Nephron (organoid): ENCODE measurements around the gene JMJD1C.

Source experiments
- H3K27ac Mint-ChIP-seq, 3 experiments: 2 replicates each; pipeline ENCODE4 v1.8.0; 2020; ENCODE audit warnings: mixed read lengths in 3 of 3, mild to moderate bottlenecking in 2 of 3, moderate library complexity in 1 of 3
- H3K27me3 Mint-ChIP-seq: 2 replicates; pipeline ENCODE4 v1.8.0; 2021; ENCODE audit warnings: low read depth, mild to moderate bottlenecking, moderate library complexity, mixed read lengths
- H3K36me3 Mint-ChIP-seq: 2 replicates; pipeline ENCODE4 v1.8.0; 2020; ENCODE audit warnings: low read depth, mixed read lengths
- H3K4me1 Mint-ChIP-seq: 2 replicates; pipeline ENCODE4 v1.8.0; 2020; ENCODE audit warnings: mixed read lengths
- H3K4me3 Mint-ChIP-seq, 3 experiments: 2 replicates each; pipeline ENCODE4 v1.8.0; 2020; ENCODE audit warnings: mild to moderate bottlenecking in 3 of 3, mixed read lengths in 3 of 3, moderate library complexity in 2 of 3
- H3K9me3 Mint-ChIP-seq: 2 replicates; pipeline ENCODE4 v1.8.0; 2020; ENCODE audit warnings: mixed read lengths
- TF ChIP-seq, protein P1 (sequence below), 3 experiments: fragments of 200-600 bp; sonication (generic); IDR thresholded peaks; one replicate each; pipeline ENCODE4 v1.5.0; 2021; ENCODE audit warnings: antibody characterized with exemption in 3 of 3; ENCODE audit not compliant: unreplicated experiment in 3 of 3

JMJD1C gene

DNA sequence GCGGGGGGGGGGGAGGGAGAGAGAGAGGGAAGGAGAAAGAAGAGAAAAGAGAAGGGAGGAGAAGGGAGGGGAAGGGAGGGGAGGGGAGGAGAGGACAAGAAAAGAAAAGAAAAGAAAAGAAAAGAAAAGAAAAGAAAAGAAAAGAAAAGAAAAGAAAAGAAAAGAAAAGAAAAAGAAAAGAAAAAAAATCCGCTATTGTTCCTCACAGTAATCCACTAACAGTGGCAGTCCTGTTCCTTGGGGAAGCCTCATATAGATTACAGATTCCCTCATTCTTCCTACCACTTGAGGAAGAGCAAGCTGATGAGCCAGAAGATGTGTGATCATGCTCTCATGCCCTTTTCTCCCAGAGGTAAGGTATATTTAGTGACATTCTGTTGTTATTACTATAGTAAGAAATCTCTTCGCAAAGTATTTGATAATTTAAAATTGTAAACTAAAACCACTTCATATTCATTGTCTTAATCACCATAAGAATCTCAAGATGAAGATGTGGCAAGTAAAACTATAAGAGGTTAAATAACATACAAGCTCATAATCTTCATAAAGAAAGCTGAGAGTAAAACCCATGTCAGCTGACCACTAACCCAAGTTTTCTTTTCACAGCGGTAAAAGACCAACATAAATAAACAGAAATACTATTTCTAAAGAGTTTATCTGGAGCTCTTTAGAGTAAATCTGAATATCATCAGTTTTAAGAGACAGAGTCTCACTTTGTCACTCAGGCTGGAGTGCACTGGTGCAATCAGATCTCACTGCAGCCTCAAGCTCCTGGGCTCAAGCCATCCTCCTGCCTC is 128.1 kb downstream of the JMJD1C start:
- TF ChIP-seq, protein P1, sequence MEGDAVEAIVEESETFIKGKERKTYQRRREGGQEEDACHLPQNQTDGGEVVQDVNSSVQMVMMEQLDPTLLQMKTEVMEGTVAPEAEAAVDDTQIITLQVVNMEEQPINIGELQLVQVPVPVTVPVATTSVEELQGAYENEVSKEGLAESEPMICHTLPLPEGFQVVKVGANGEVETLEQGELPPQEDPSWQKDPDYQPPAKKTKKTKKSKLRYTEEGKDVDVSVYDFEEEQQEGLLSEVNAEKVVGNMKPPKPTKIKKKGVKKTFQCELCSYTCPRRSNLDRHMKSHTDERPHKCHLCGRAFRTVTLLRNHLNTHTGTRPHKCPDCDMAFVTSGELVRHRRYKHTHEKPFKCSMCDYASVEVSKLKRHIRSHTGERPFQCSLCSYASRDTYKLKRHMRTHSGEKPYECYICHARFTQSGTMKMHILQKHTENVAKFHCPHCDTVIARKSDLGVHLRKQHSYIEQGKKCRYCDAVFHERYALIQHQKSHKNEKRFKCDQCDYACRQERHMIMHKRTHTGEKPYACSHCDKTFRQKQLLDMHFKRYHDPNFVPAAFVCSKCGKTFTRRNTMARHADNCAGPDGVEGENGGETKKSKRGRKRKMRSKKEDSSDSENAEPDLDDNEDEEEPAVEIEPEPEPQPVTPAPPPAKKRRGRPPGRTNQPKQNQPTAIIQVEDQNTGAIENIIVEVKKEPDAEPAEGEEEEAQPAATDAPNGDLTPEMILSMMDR (IDR thresholded peaks at IDR 0.05; ENCODE audit: unreplicated experiment in 3 of 3), result no peak
- no peaks in the 10 kb centered on the region for H3K4me1 Mint-ChIP-seq
- no peaks in the 10 kb centered on the region for H3K9me3 Mint-ChIP-seq
- H3K27ac Mint-ChIP-seq, result no peak overlapping the region
- peaks cover 4% of the 10 kb centered on the region for H3K36me3 Mint-ChIP-seq
- no peak overlapping the region for H3K4me3 Mint-ChIP-seq
- no peaks in the 10 kb centered on the region for H3K27me3 Mint-ChIP-seq

DNA sequence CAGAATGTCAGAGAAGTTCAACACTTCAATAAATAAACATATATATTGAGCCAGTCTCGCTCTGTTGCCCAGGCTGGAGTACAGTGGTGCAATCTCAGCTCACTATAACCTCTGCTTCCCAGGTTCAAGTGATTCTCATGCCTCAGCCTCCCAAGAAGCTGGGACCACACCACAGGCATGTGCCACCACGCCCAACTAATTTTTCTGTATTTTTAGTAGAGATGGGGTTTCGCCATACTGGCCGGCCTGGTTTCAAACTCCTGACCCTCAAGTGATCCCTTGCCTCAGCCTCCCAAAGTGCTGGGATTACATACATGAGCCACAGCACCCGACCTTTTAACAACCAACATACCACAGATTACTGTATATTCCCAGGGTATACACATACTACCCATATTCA is 134.2 kb downstream of the JMJD1C start:
- TF ChIP-seq, protein P1 (IDR thresholded peaks at IDR 0.05; ENCODE audit: unreplicated experiment in 3 of 3), result no peak
- no peaks in the 10 kb centered on the region for H3K9me3 Mint-ChIP-seq
- H3K36me3 Mint-ChIP-seq, result no peaks in the 10 kb centered on the region
- no peaks in the 10 kb centered on the region for H3K4me1 Mint-ChIP-seq
- no peaks in the 10 kb centered on the region for H3K27me3 Mint-ChIP-seq
- H3K4me3 Mint-ChIP-seq, result no peak overlapping the region
- H3K27ac Mint-ChIP-seq, result no peak overlapping the region

DNA sequence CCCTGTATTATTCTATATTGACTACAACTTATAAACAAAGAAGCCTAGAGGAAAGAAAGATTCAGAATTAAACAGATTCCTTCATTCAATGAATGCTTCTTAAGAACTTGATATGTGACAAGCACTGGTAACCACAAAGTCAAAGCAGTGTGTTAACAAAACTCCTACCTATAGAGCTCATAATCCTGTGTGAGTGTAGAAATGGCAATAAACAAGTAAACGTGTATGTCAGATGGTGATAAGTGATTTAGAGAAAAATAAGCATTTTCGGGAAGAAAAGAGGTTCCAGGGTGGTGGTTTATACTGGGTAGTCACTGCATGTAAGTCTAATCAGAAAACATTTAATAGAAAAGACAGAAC is 141.3 kb downstream of the JMJD1C start:
- H3K36me3 Mint-ChIP-seq, result peaks cover 24% of the 10 kb centered on the region
- no peaks in the 10 kb centered on the region for H3K27me3 Mint-ChIP-seq
- H3K27ac Mint-ChIP-seq, result peak overlapping the region in 1 of 3 experiments; percentile 4
- no peaks in the 10 kb centered on the region for H3K4me1 Mint-ChIP-seq
- no peaks in the 10 kb centered on the region for H3K9me3 Mint-ChIP-seq
- TF ChIP-seq, protein P1 (IDR thresholded peaks at IDR 0.05; ENCODE audit: unreplicated experiment in 3 of 3), result no peak
- no peak overlapping the region for H3K4me3 Mint-ChIP-seq

DNA sequence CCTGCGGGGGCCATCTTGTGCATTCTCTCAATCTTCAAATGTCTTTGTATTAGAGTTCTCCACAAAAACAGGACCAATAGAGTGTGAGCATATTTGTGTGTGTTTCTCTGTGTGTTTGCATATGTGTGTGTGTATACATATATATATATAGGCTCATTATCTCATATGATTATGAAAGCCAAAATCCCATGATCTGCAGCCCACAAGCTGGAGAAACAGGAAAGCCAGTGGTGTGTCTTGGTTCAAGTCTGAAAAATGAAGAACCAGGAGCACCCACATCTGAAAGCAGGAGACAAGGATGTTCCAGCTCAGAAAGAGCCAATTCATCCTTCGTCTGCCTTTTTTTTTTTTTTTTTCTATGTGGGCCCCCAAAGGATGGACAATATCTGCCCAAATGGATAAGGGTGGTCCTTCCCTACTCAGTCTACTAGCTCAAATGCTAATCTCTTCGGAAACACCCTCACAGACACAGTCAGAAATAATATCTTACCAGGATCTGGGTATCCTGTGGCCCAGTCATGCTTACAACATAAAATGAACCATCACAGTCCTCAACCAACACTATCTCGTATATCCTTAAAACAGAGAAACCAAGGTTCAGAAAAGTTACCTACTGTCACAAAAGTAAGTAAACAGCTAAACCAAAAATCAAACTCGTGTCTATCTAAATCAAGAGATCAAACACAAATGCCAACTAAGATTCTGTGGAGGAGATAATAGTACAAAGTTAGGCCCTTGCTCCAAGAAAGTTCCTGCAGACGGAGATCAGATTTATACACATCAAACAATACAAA is 141.9 kb downstream of the JMJD1C start:
- no peaks in the 10 kb centered on the region for H3K4me1 Mint-ChIP-seq
- H3K27me3 Mint-ChIP-seq, result no peaks in the 10 kb centered on the region
- TF ChIP-seq, protein P1 (IDR thresholded peaks at IDR 0.05; ENCODE audit: unreplicated experiment in 3 of 3), result no peak
- H3K27ac Mint-ChIP-seq, result no peak overlapping the region
- H3K36me3 Mint-ChIP-seq, result peaks cover 28% of the 10 kb centered on the region
- no peak overlapping the region for H3K4me3 Mint-ChIP-seq
- no peaks in the 10 kb centered on the region for H3K9me3 Mint-ChIP-seq

DNA sequence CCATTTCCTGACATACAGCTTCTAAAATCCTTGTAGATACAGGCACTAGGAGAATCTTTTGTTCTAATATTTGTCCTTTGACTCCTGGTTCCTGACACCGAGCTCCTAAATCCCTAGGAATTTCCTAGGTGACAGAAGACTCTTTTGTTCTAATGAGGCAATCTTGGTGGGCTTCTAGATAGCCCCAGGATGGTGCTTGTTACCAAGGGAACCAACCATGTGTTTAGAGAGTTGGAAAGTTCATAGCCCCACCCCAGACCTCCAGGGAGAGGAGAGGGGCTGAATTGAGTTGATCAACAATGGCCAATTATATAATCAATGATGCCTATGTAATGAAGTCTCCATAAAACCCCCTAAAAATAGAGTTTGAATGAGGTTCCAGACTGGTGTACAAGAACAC is 145.1 kb downstream of the JMJD1C start:
- no peaks in the 10 kb centered on the region for H3K9me3 Mint-ChIP-seq
- TF ChIP-seq, protein P1 (IDR thresholded peaks at IDR 0.05; ENCODE audit: unreplicated experiment in 3 of 3), result no peak
- no peaks in the 10 kb centered on the region for H3K4me1 Mint-ChIP-seq
- H3K27ac Mint-ChIP-seq, result no peak overlapping the region
- H3K36me3 Mint-ChIP-seq, result peaks cover 39% of the 10 kb centered on the region
- no peaks in the 10 kb centered on the region for H3K27me3 Mint-ChIP-seq
- no peak overlapping the region for H3K4me3 Mint-ChIP-seq
